HepG2 (cell line): ENCODE results near the gene HYOU1. TPM values are rescaled to one million over a fixed set of nuclear protein-coding genes. Genes with fewer than 3 reads are reported as not detected.

Experiments
- ATF7 ChIP-seq, 2 experiments: fragments of 450-650 bp in 1 of 2; sonication (generic) in 1 of 2; formaldehyde crosslinking in 1 of 2; IDR thresholded peaks; 2 replicates each; pipeline versions ENCODE4 v1.4.0 to v1.6.1; 2016 to 2020; ENCODE audit warnings: antibody characterized with exemption in 1 of 2, mild to moderate bottlenecking in 1 of 2, missing genetic modification reagents in 1 of 2
- FOXK2 ChIP-seq: fragments of 450-650 bp; IDR thresholded peaks from 2 replicates; pipeline ENCODE4 v1.6.1; 2016
- MTF2 ChIP-seq: sonication (generic); formaldehyde crosslinking; IDR thresholded peaks from 2 replicates; pipeline ENCODE4 v1.5.0; 2020; ENCODE audit warnings: missing genetic modification reagents, borderline replicate concordance
- POLR2G ChIP-seq: fragments of 200-400 bp; formaldehyde crosslinking; IDR thresholded peaks from 2 replicates; pipeline ENCODE4 v1.6.1; 2018; ENCODE audit warnings: mild to moderate bottlenecking, low read depth, low read length, moderate library complexity
- SALL1 ChIP-seq: sonication (generic); formaldehyde crosslinking; IDR thresholded peaks from 2 replicates; pipeline ENCODE4 v1.8.0; 2022; ENCODE audit warnings: mild to moderate bottlenecking, missing genetic modification reagents
- YEATS4 ChIP-seq: sonication (generic); formaldehyde crosslinking; IDR thresholded peaks from 2 replicates; pipeline ENCODE4 v1.4.0; 2020; ENCODE audit warnings: missing genetic modification reagents, borderline replicate concordance
- ZNF232 ChIP-seq: sonication (generic); formaldehyde crosslinking; IDR thresholded peaks from 2 replicates; pipeline ENCODE4 v1.4.0; 2020; ENCODE audit warnings: missing genetic modification reagents, borderline replicate concordance
- ZNF274 ChIP-seq: sonication (generic); formaldehyde crosslinking; IDR thresholded peaks from 2 replicates; pipeline ENCODE4 v1.5.1; 2020; ENCODE audit warnings: mild to moderate bottlenecking, missing genetic modification reagents
- ZNF432 ChIP-seq: sonication (generic); formaldehyde crosslinking; IDR thresholded peaks from 2 replicates; pipeline ENCODE4 v1.5.0; 2020; ENCODE audit warnings: missing genetic modification reagents, mild to moderate bottlenecking, borderline replicate concordance
- ZNF552 ChIP-seq: sonication (generic); formaldehyde crosslinking; IDR thresholded peaks from 2 replicates; pipeline ENCODE4 v1.9.0; 2022; ENCODE audit warnings: missing genetic modification reagents, mild to moderate bottlenecking, borderline replicate concordance
- ZNF556 ChIP-seq: sonication (generic); formaldehyde crosslinking; IDR thresholded peaks from 2 replicates; pipeline ENCODE4 v1.4.0; 2020; ENCODE audit warnings: mild to moderate bottlenecking, missing genetic modification reagents, borderline replicate concordance
- ZSCAN25 ChIP-seq: sonication (generic); formaldehyde crosslinking; IDR thresholded peaks from 2 replicates; pipeline ENCODE4 v1.8.0; 2022; ENCODE audit warnings: mild to moderate bottlenecking, missing genetic modification reagents
- ZSCAN9 ChIP-seq: IDR thresholded peaks from 2 replicates; pipeline ENCODE4 v1.6.1; 2016; ENCODE audit warnings: borderline replicate concordance
- polyA plus RNA-seq, 8 experiments: library from polyadenylated mRNA; depleted of rRNA in 3 of 8; stranded (reverse) in 7 of 8; unstranded in 1 of 8; fragments of >200 nt; fragmentation: Illumina TruSeq in 4 of 8; extraction: Trizol in 4 of 8; gene quantifications; 2 replicates each; pipeline versions ENCODE4 v1.2.1 to v1.2.3, GENCODE V29; 2011 to 2016; ENCODE audit warnings: low read depth in 4 of 8, missing spikeins in 1 of 8, mixed read lengths in 1 of 8; ENCODE audit not compliant: insufficient read depth in 1 of 8
- total RNA-seq, 5 experiments: library from RNA; depleted of rRNA; stranded (reverse); fragments of >200 nt; fragmentation: Illumina TruSeq; extraction: Trizol; gene quantifications; 2 replicates each; pipeline ENCODE4 v1.2.3, GENCODE V29; 2016; ENCODE audit warnings: low read depth in 1 of 5
- TF ChIP-seq, protein P1 (sequence below): sonication (generic); formaldehyde crosslinking; IDR thresholded peaks from 2 replicates; pipeline ENCODE4 v1.8.0; 2023; ENCODE audit warnings: mild to moderate bottlenecking, missing genetic modification reagents
- TF ChIP-seq, protein P2 (sequence below): sonication (generic); formaldehyde crosslinking; IDR thresholded peaks from 2 replicates; pipeline ENCODE4 v1.8.1; 2022; ENCODE audit warnings: low read depth, mild to moderate bottlenecking, missing genetic modification reagents
- TF ChIP-seq, protein P3 (sequence below): sonication (generic); formaldehyde crosslinking; IDR thresholded peaks from 2 replicates; pipeline ENCODE4 v1.8.0; 2022; ENCODE audit warnings: missing genetic modification reagents, mild to moderate bottlenecking, moderate library complexity, borderline replicate concordance
- TF ChIP-seq, protein P4 (sequence below): sonication (generic); formaldehyde crosslinking; conservative IDR thresholded peaks from 2 replicates; pipeline ENCODE4 v1.8.0; 2022; ENCODE audit warnings: missing genetic modification reagents

Gene HYOU1
- total and polyA plus RNA-seq, 2 of the 13 experiments (the other 11 are each of a cell fraction or from before 2014, with no cell fraction given): 127 to 155 TPM

DNA sequence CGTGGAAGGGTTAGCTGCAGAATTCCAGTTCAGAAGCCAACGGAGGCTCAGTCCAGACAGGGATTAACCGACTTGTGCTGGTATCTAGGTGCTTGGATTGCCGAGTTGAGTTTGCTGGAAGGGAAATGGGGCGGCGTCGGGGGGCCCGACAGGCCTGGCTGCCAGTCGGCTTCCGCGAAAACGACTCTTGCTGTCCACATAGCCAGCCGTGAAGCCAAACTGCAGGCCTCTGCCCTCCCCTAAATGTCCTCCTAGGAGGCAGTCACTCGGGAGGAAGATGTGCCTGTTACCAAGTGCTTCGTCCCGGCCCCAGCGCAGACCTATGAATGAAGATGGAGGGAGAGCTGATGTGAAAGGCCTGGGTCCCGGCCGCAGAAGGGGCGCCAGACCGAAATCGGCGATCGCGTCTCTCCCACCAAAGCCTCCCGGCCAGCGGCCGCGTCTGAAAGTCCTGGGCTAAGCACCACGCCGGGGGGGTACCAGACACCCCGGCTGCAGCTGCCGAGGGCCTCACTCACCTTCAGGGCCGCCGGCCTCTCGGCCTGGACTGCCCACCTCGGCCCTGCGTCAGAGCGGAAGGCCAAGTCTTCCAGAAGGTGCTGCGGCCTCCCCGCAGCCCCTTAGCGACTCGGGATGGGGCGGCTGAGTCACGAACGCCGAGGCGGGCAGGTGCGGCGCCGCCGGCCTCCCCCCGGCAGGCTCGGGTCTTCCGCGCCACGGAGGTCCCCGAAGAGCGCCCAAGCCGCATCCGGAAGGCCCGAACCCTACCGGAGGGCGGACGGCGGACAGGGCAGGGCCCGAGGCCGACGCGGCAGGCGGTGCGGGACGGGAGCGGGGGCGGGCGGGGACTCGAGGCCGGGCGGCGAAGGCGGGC is 37.2 kb upstream of the HYOU1 start (continued):
- TF ChIP-seq YEATS4 (no peak), ATF7 (IDR thresholded peaks at IDR 0.05) (no peak), ATF7 (CRISPR knock-in tag; IDR thresholded peaks at IDR 0.05) (no peak), MTF2 (no peak), ZSCAN25 (no peak), ZSCAN9 (no peak), ZNF556 (CRISPR knock-in tag) (no peak), ZNF232 (CRISPR knock-in tag) (peak; percentile 75; the same call in 1 of the 2 replicates), ZNF274 (CRISPR knock-in tag) (no peak; the same call in 1 of the 2 replicates), ZNF432 (CRISPR knock-in tag) (no peak), POLR2G (peak; percentile 60), SALL1 (CRISPR knock-in tag) (peak; percentile 9; the same call in 1 of the 2 replicates), FOXK2 (no peak), ZNF552 (CRISPR knock-in tag) (no peak)
- TF ChIP-seq, protein P1, sequence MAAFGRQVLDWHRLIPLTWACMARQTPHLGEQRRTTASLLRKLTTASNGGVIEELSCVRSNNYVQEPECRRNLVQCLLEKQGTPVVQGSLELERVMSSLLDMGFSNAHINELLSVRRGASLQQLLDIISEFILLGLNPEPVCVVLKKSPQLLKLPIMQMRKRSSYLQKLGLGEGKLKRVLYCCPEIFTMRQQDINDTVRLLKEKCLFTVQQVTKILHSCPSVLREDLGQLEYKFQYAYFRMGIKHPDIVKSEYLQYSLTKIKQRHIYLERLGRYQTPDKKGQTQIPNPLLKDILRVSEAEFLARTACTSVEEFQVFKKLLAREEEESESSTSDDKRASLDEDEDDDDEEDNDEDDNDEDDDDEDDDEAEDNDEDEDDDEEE (CRISPR knock-in tag): no peak
- TF ChIP-seq, protein P2, sequence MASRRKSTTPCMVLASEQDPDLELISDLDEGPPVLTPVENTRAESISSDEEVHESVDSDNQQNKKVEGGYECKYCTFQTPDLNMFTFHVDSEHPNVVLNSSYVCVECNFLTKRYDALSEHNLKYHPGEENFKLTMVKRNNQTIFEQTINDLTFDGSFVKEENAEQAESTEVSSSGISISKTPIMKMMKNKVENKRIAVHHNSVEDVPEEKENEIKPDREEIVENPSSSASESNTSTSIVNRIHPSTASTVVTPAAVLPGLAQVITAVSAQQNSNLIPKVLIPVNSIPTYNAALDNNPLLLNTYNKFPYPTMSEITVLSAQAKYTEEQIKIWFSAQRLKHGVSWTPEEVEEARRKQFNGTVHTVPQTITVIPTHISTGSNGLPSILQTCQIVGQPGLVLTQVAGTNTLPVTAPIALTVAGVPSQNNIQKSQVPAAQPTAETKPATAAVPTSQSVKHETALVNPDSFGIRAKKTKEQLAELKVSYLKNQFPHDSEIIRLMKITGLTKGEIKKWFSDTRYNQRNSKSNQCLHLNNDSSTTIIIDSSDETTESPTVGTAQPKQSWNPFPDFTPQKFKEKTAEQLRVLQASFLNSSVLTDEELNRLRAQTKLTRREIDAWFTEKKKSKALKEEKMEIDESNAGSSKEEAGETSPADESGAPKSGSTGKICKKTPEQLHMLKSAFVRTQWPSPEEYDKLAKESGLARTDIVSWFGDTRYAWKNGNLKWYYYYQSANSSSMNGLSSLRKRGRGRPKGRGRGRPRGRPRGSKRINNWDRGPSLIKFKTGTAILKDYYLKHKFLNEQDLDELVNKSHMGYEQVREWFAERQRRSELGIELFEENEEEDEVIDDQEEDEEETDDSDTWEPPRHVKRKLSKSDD (CRISPR knock-in tag): no peak
- TF ChIP-seq, protein P3, sequence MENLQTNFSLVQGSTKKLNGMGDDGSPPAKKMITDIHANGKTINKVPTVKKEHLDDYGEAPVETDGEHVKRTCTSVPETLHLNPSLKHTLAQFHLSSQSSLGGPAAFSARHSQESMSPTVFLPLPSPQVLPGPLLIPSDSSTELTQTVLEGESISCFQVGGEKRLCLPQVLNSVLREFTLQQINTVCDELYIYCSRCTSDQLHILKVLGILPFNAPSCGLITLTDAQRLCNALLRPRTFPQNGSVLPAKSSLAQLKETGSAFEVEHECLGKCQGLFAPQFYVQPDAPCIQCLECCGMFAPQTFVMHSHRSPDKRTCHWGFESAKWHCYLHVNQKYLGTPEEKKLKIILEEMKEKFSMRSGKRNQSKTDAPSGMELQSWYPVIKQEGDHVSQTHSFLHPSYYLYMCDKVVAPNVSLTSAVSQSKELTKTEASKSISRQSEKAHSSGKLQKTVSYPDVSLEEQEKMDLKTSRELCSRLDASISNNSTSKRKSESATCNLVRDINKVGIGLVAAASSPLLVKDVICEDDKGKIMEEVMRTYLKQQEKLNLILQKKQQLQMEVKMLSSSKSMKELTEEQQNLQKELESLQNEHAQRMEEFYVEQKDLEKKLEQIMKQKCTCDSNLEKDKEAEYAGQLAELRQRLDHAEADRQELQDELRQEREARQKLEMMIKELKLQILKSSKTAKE (CRISPR knock-in tag): no peak
- TF ChIP-seq, protein P4, sequence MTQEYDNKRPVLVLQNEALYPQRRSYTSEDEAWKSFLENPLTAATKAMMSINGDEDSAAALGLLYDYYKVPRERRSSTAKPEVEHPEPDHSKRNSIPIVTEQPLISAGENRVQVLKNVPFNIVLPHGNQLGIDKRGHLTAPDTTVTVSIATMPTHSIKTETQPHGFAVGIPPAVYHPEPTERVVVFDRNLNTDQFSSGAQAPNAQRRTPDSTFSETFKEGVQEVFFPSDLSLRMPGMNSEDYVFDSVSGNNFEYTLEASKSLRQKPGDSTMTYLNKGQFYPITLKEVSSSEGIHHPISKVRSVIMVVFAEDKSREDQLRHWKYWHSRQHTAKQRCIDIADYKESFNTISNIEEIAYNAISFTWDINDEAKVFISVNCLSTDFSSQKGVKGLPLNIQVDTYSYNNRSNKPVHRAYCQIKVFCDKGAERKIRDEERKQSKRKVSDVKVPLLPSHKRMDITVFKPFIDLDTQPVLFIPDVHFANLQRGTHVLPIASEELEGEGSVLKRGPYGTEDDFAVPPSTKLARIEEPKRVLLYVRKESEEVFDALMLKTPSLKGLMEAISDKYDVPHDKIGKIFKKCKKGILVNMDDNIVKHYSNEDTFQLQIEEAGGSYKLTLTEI: no peak
